Trophoblast cell (in vitro differentiated cells and primary cell): ENCODE measurements around the gene ZNF562.

Source experiments
- DNase-seq, 2 donors: peaks; one replicate each; pipeline ENCODE4 v3.0.0-alpha.2; 2016
- H2AFZ ChIP-seq: 2 replicates; pipeline ENCODE4 v1.6.1; 2013; ENCODE audit warnings: low read length, moderate library complexity, mild to moderate bottlenecking; ENCODE audit not compliant: insufficient read depth, poor library complexity
- H2AK5ac ChIP-seq: 2 replicates; pipeline ENCODE4 v1.6.1; 2013; ENCODE audit warnings: mild to moderate bottlenecking, low read length
- H2BK120ac ChIP-seq: 2 replicates; pipeline ENCODE4 v1.6.1; 2013; ENCODE audit warnings: low read length, mild to moderate bottlenecking, moderate library complexity; ENCODE audit not compliant: insufficient read depth, poor library complexity
- H2BK12ac ChIP-seq: 2 replicates; pipeline ENCODE4 v1.6.1; 2013; ENCODE audit warnings: mild to moderate bottlenecking, low read length, moderate library complexity
- H2BK5ac ChIP-seq: 2 replicates; pipeline ENCODE4 v1.6.1; 2013; ENCODE audit warnings: low read length, low read depth, moderate library complexity, mild to moderate bottlenecking; ENCODE audit not compliant: poor library complexity
- H3K14ac ChIP-seq: 2 replicates; pipeline ENCODE4 v1.6.1; 2013; ENCODE audit warnings: mild to moderate bottlenecking, low read length
- H3K18ac ChIP-seq: 2 replicates; pipeline ENCODE4 v1.6.1; 2013; ENCODE audit warnings: mild to moderate bottlenecking, low read length
- H3K23ac ChIP-seq: 2 replicates; pipeline ENCODE4 v1.6.1; 2013; ENCODE audit warnings: low read length
- H3K27ac ChIP-seq: 2 replicates; pipeline ENCODE4 v1.5.1; 2013; ENCODE audit warnings: low read depth, mild to moderate bottlenecking, inconsistent platforms, low read length, moderate library complexity
- H3K27me3 ChIP-seq: 2 replicates; pipeline ENCODE4 v1.6.1; 2013; ENCODE audit warnings: inconsistent platforms, mild to moderate bottlenecking, low read length, moderate library complexity; ENCODE audit not compliant: insufficient read depth
- H3K36me3 ChIP-seq, 2 experiments: 1 replicate in 1 of 2; 2 replicates in 1 of 2; pipeline ENCODE4 v1.6.1; 2013; ENCODE audit warnings: low read length in 2 of 2, mild to moderate bottlenecking in 2 of 2, moderate library complexity in 1 of 2; ENCODE audit not compliant: insufficient read depth in 2 of 2, control insufficient read depth in 1 of 2
- H3K4ac ChIP-seq: 2 replicates; pipeline ENCODE4 v1.6.1; 2013; ENCODE audit warnings: low read depth, mild to moderate bottlenecking, low read length, moderate library complexity
- H3K4me1 ChIP-seq, 2 experiments: 1 replicate in 1 of 2; 2 replicates in 1 of 2; pipeline ENCODE4 v1.6.1; 2013; ENCODE audit warnings: low read length in 2 of 2, mild to moderate bottlenecking in 2 of 2, moderate library complexity in 1 of 2; ENCODE audit not compliant: insufficient read depth in 2 of 2, control insufficient read depth in 1 of 2
- H3K4me2 ChIP-seq: 2 replicates; pipeline ENCODE4 v1.6.1; 2013; ENCODE audit warnings: inconsistent platforms, mild to moderate bottlenecking, low read length, moderate library complexity
- H3K4me3 ChIP-seq: 2 replicates; pipeline ENCODE4 v1.5.1; 2013; ENCODE audit warnings: mild to moderate bottlenecking, low read depth, low read length, inconsistent platforms
- H3K79me1 ChIP-seq: one replicate; pipeline ENCODE4 v1.6.1; 2013; ENCODE audit warnings: low read length
- H3K79me2 ChIP-seq: 2 replicates; pipeline ENCODE4 v1.6.1; 2013; ENCODE audit warnings: low read length, mild to moderate bottlenecking; ENCODE audit not compliant: control insufficient read depth, insufficient read depth, poor library complexity
- H3K9ac ChIP-seq: 2 replicates; pipeline ENCODE4 v1.6.1; 2013; ENCODE audit warnings: mild to moderate bottlenecking, low read length
- H3K9me3 ChIP-seq: 2 replicates; pipeline ENCODE4 v1.6.1; 2013; ENCODE audit warnings: low read depth, mild to moderate bottlenecking, control low read depth, inconsistent platforms, low read length; ENCODE audit not compliant: insufficient read depth
- H4K12ac ChIP-seq: 2 replicates; pipeline ENCODE4 v1.6.1; 2013; ENCODE audit warnings: low read depth, mild to moderate bottlenecking, low read length, moderate library complexity
- H4K8ac ChIP-seq: 2 replicates; pipeline ENCODE4 v1.6.1; 2013; ENCODE audit warnings: low read depth, mild to moderate bottlenecking, low read length, moderate library complexity
- H4K91ac ChIP-seq: one replicate; pipeline ENCODE4 v1.6.1; 2013; ENCODE audit warnings: low read depth, mild to moderate bottlenecking, low read length, moderate library complexity
- WGBS: extraction: QIAGEN DNeasy Blood & Tissue Kit; methylation state at CpG from one replicate; pipeline ENCODE4 v1.1.7; 2013; ENCODE audit warnings: missing lambda C conversion rate; ENCODE audit not compliant: insufficient read length, insufficient coverage; ENCODE audit errors: extremely low coverage; 5-methylcytosine and 5-hydroxymethylcytosine counted together

Gene ZNF562

GRCh38 chr19:9650345-9650744 lies 24.6 kb downstream of the ZNF562 start:
- no peak overlapping the region for H3K9ac ChIP-seq
- no peak overlapping the region for H3K4me2 ChIP-seq
- H3K4ac ChIP-seq: no peak overlapping the region
- H3K36me3 ChIP-seq: peaks cover 28 to 46% of the 10 kb centered on the region in 2 experiments
- H3K79me1 ChIP-seq: no peaks in the 10 kb centered on the region
- H3K14ac ChIP-seq: no peak overlapping the region
- no peak overlapping the region for H4K12ac ChIP-seq
- no peak overlapping the region for H2BK120ac ChIP-seq
- DNase-seq: no peak
- H3K23ac ChIP-seq: no peak overlapping the region
- peaks cover 14% of the 10 kb centered on the region for H3K9me3 ChIP-seq
- no peak overlapping the region for H2BK12ac ChIP-seq
- H3K79me2 ChIP-seq: no peaks in the 10 kb centered on the region
- no peak overlapping the region for H2BK5ac ChIP-seq
- no peak overlapping the region for H3K27ac ChIP-seq
- H3K18ac ChIP-seq: no peak overlapping the region
- no peak overlapping the region for H4K8ac ChIP-seq
- H2AK5ac ChIP-seq: no peak overlapping the region
- H3K4me3 ChIP-seq: no peak overlapping the region
- no peak overlapping the region for H2AFZ ChIP-seq
- H4K91ac ChIP-seq: no peak overlapping the region
- no peaks in the 10 kb centered on the region for H3K27me3 ChIP-seq
- WGBS: no CpG with 5 or more reads among the region's 5 CpGs
- H3K4me1 ChIP-seq: no peaks in the 10 kb centered on the region

- no peak overlapping the region for H2AFZ ChIP-seq
- H2AK5ac ChIP-seq: no peak overlapping the region
- whole genome bisulfite sequencing: no CpG with 5 or more reads among the region's 1 CpG
- H3K4me2 ChIP-seq: no peak overlapping the region
- H3K9me3 ChIP-seq: peaks cover 2% of the 10 kb centered on the region
- no peak overlapping the region for H3K4me3 ChIP-seq
- no peak overlapping the region for H3K27ac ChIP-seq
- no peak overlapping the region for H4K91ac ChIP-seq
- H3K9ac ChIP-seq: no peak overlapping the region
- peaks cover 13 to 16% of the 10 kb centered on the region in 2 experiments for H3K36me3 ChIP-seq
- H2BK12ac ChIP-seq: no peak overlapping the region
- DNase-seq: no peak
- H3K27me3 ChIP-seq: no peaks in the 10 kb centered on the region
- H3K4me1 ChIP-seq: no peaks in the 10 kb centered on the region
- no peak overlapping the region for H3K14ac ChIP-seq
- no peak overlapping the region for H3K18ac ChIP-seq
- H4K8ac ChIP-seq: no peak overlapping the region
- no peak overlapping the region for H4K12ac ChIP-seq
- no peaks in the 10 kb centered on the region for H3K79me2 ChIP-seq
- H3K23ac ChIP-seq: no peak overlapping the region
- H2BK5ac ChIP-seq: no peak overlapping the region
- no peak overlapping the region for H2BK120ac ChIP-seq
- no peak overlapping the region for H3K4ac ChIP-seq
- no peaks in the 10 kb centered on the region for H3K79me1 ChIP-seq
Measured at GRCh38 chr19:9645472-9645871, 29.4 kb downstream of the ZNF562 start.

- H4K12ac ChIP-seq: no peak overlapping the region
- H3K36me3 ChIP-seq: peaks cover 10 to 14% of the 10 kb centered on the region in 2 experiments
- no peak overlapping the region for H3K14ac ChIP-seq
- H4K91ac ChIP-seq: no peak overlapping the region
- DNase-seq: no peak
- H4K8ac ChIP-seq: no peak overlapping the region
- no CpG with 5 or more reads among the region's 4 CpGs for WGBS
- H2BK120ac ChIP-seq: no peak overlapping the region
- H2AFZ ChIP-seq: no peak overlapping the region
- no peak overlapping the region for H3K9ac ChIP-seq
- H3K23ac ChIP-seq: no peak overlapping the region
- no peaks in the 10 kb centered on the region for H3K4me1 ChIP-seq
- H2BK12ac ChIP-seq: no peak overlapping the region
- H2AK5ac ChIP-seq: no peak overlapping the region
- H3K9me3 ChIP-seq: peaks cover 2% of the 10 kb centered on the region
- no peaks in the 10 kb centered on the region for H3K79me1 ChIP-seq
- H3K4me3 ChIP-seq: no peak overlapping the region
- H3K4ac ChIP-seq: no peak overlapping the region
- H3K79me2 ChIP-seq: no peaks in the 10 kb centered on the region
- H3K27me3 ChIP-seq: no peaks in the 10 kb centered on the region
- H3K27ac ChIP-seq: no peak overlapping the region
- no peak overlapping the region for H3K4me2 ChIP-seq
- H2BK5ac ChIP-seq: no peak overlapping the region
- no peak overlapping the region for H3K18ac ChIP-seq
Measured at GRCh38 chr19:9644472-9644871, 30.4 kb downstream of the ZNF562 start.

GRCh38 chr19:9641810-9642209 lies 33.1 kb downstream of the ZNF562 start:
- H3K23ac ChIP-seq: no peak overlapping the region
- H4K91ac ChIP-seq: no peak overlapping the region
- no peak overlapping the region for H2BK5ac ChIP-seq
- no peak overlapping the region for H3K4me2 ChIP-seq
- no peaks in the 10 kb centered on the region for H3K4me1 ChIP-seq
- no peaks in the 10 kb centered on the region for H3K27me3 ChIP-seq
- peaks cover 2% of the 10 kb centered on the region for H3K9me3 ChIP-seq
- H3K4ac ChIP-seq: no peak overlapping the region
- WGBS: no CpG with 5 or more reads among the region's 6 CpGs
- no peak overlapping the region for H3K9ac ChIP-seq
- H3K4me3 ChIP-seq: no peak overlapping the region
- no peak overlapping the region for H3K27ac ChIP-seq
- no peak overlapping the region for H4K12ac ChIP-seq
- no peak overlapping the region for H2AK5ac ChIP-seq
- no peak overlapping the region for H2AFZ ChIP-seq
- no peak for DNase-seq
- no peaks in the 10 kb centered on the region for H3K79me2 ChIP-seq
- H2BK12ac ChIP-seq: no peak overlapping the region
- no peak overlapping the region for H3K18ac ChIP-seq
- peaks cover 2 to 8% of the 10 kb centered on the region in 2 experiments for H3K36me3 ChIP-seq
- no peaks in the 10 kb centered on the region for H3K79me1 ChIP-seq
- no peak overlapping the region for H3K14ac ChIP-seq
- no peak overlapping the region for H4K8ac ChIP-seq
- no peak overlapping the region for H2BK120ac ChIP-seq
